Measurements from ENCODE around the gene CATSPERB. TPM values are rescaled to one million over a fixed set of nuclear protein-coding genes. Genes with fewer than 3 reads are reported as not detected.

CATSPERB gene
- polyA plus RNA-seq, 1 donor (not counting 4 experiments of a cell fraction or from before 2014, with no cell fraction given) = 1.1 TPM

DNA sequence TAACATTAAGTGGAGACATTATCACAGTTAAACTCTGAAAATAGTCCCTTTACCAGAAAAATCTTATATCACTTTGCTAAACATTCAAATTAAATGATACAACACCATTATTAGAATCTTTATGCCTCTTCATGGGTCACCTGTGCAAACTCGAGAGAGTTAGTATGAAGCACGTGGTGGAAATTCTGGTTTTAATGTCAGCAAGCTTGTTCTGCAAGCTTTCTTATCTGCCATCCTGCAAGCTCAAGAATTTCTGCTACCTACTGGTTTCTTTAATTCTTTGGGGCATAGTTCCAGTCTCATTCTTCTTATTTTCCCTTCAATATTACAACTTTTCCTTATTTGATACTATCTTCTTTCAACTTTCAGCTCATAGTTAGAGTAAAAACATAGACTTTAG lies 868 bp downstream of the CATSPERB start:
- Histone ChIP-seq H3K9me1 (ENCODE audit: control insufficient read depth, extremely low read depth, insufficient read depth, low read length) (no peaks in the 10 kb centered on the region), H3K36me3 (ENCODE audit: control insufficient read depth in 2 of 2, extremely low read depth in 1 of 2, insufficient read depth in 2 of 2, low read length in 2 of 2) (no peaks in the 10 kb centered on the region), H3K79me2 (ENCODE audit: control insufficient read depth, insufficient read depth, low read length) (no peaks in the 10 kb centered on the region), H2AFZ (ENCODE audit: control insufficient read depth, low read length) (no peak overlapping the region), H3K4me1 (ENCODE audit: control insufficient read depth, extremely low read depth, insufficient read depth, low read length) (no peaks in the 10 kb centered on the region), H3K4me2 (ENCODE audit: control insufficient read depth, extremely low read depth, insufficient read depth, low read depth, low read length) (no peak overlapping the region), H3K9ac (ENCODE audit: control insufficient read depth, extremely low read depth, insufficient read depth, low read length) (no peak overlapping the region), H3K9me3 (ENCODE audit: control insufficient read depth, low read depth, low read length) (no peaks in the 10 kb centered on the region), H3K4me3 (ENCODE audit: control insufficient read depth in 2 of 3, extremely low read depth in 1 of 3, insufficient read depth in 2 of 3, low read depth in 1 of 3, low read length in 3 of 3) (no peak overlapping the region), H4K20me1 (ENCODE audit: control insufficient read depth, extremely low read depth, insufficient read depth, low read length) (no peaks in the 10 kb centered on the region), H3K27me3 (ENCODE audit: control insufficient read depth, extremely low read depth, insufficient read depth, low read length) (no peaks in the 10 kb centered on the region), H3K27ac (ENCODE audit: control insufficient read depth, insufficient read depth, low read length) (no peak overlapping the region)
- DNase-seq (ENCODE audit: low read depth, low spot score) = no peak
- FAIRE-seq = no peak
- no peak for TF ChIP-seq EZH2 (IDR thresholded peaks at IDR 0.05; ENCODE audit: low read length)
- TF ChIP-seq, protein P1, sequence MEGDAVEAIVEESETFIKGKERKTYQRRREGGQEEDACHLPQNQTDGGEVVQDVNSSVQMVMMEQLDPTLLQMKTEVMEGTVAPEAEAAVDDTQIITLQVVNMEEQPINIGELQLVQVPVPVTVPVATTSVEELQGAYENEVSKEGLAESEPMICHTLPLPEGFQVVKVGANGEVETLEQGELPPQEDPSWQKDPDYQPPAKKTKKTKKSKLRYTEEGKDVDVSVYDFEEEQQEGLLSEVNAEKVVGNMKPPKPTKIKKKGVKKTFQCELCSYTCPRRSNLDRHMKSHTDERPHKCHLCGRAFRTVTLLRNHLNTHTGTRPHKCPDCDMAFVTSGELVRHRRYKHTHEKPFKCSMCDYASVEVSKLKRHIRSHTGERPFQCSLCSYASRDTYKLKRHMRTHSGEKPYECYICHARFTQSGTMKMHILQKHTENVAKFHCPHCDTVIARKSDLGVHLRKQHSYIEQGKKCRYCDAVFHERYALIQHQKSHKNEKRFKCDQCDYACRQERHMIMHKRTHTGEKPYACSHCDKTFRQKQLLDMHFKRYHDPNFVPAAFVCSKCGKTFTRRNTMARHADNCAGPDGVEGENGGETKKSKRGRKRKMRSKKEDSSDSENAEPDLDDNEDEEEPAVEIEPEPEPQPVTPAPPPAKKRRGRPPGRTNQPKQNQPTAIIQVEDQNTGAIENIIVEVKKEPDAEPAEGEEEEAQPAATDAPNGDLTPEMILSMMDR (optimal IDR thresholded peaks at IDR 0.05 in 1 of 3, IDR thresholded peaks at IDR 0.05 in 1 of 3, conservative IDR thresholded peaks at IDR 0.05 in 1 of 3; ENCODE audit: extremely low read depth in 1 of 3, insufficient read depth in 2 of 3, low read length in 3 of 3) = no peak
- dilution Hi-C loops (cut with MboI; ENCODE audit: extremely low pct_ligation_motif_present, low sequenced_read_pairs) = no loop called here

GRCh38 chr14:91729756-91730155 lies 2.1 kb downstream of the CATSPERB start:
- Histone ChIP-seq H2AFZ (ENCODE audit: control insufficient read depth, low read length) (no peak overlapping the region), H3K4me3 (ENCODE audit: control insufficient read depth in 2 of 3, extremely low read depth in 1 of 3, insufficient read depth in 2 of 3, low read depth in 1 of 3, low read length in 3 of 3) (no peak overlapping the region), H3K9ac (ENCODE audit: control insufficient read depth, extremely low read depth, insufficient read depth, low read length) (no peak overlapping the region), H3K79me2 (ENCODE audit: control insufficient read depth, insufficient read depth, low read length) (no peaks in the 10 kb centered on the region), H3K4me2 (ENCODE audit: control insufficient read depth, extremely low read depth, insufficient read depth, low read depth, low read length) (no peak overlapping the region), H3K36me3 (ENCODE audit: control insufficient read depth in 2 of 2, extremely low read depth in 1 of 2, insufficient read depth in 2 of 2, low read length in 2 of 2) (no peaks in the 10 kb centered on the region), H3K27ac (ENCODE audit: control insufficient read depth, insufficient read depth, low read length) (no peak overlapping the region), H3K9me1 (ENCODE audit: control insufficient read depth, extremely low read depth, insufficient read depth, low read length) (no peaks in the 10 kb centered on the region), H4K20me1 (ENCODE audit: control insufficient read depth, extremely low read depth, insufficient read depth, low read length) (no peaks in the 10 kb centered on the region), H3K4me1 (ENCODE audit: control insufficient read depth, extremely low read depth, insufficient read depth, low read length) (no peaks in the 10 kb centered on the region), H3K27me3 (ENCODE audit: control insufficient read depth, extremely low read depth, insufficient read depth, low read length) (no peaks in the 10 kb centered on the region), H3K9me3 (ENCODE audit: control insufficient read depth, low read depth, low read length) (no peaks in the 10 kb centered on the region)
- dilution Hi-C loops (cut with MboI; ENCODE audit: extremely low pct_ligation_motif_present, low sequenced_read_pairs) = no loop called here
- DNase-seq (ENCODE audit: low read depth, low spot score) (no peak), FAIRE-seq (no peak)
- TF ChIP-seq, protein P1 (optimal IDR thresholded peaks at IDR 0.05 in 1 of 3, IDR thresholded peaks at IDR 0.05 in 1 of 3, conservative IDR thresholded peaks at IDR 0.05 in 1 of 3; ENCODE audit: extremely low read depth in 1 of 3, insufficient read depth in 2 of 3, low read length in 3 of 3) = no peak
- no peak for TF ChIP-seq EZH2 (IDR thresholded peaks at IDR 0.05; ENCODE audit: low read length)

Measured in keratinocyte (primary cell).